Renal cortex interstitium (tissue), 11 donors: ENCODE measurements around the gene KCNJ16. TPM values are rescaled to one million over a fixed set of nuclear protein-coding genes. Genes with fewer than 3 reads are reported as not detected.

Source experiments
- DNase-seq, 11 donors: peaks; one replicate each; pipeline ENCODE4 v3.0.0-alpha.2; 2013; ENCODE audit warnings: low read depth in 9 of 11, low spot score in 4 of 11; ENCODE audit errors: extremely low read depth in 1 of 11
- polyA plus RNA-seq, 3 donors: library from polyadenylated mRNA; unstranded; fragments of 120-200 nt; gene quantifications; one replicate each; pipeline ENCODE4 v1.2.1, GENCODE V29; 2013; ENCODE audit not compliant: insufficient read length in 3 of 3

Gene KCNJ16
- polyA plus RNA-seq, 3 donors = 99.5 to 220 (median 148) TPM

DNA sequence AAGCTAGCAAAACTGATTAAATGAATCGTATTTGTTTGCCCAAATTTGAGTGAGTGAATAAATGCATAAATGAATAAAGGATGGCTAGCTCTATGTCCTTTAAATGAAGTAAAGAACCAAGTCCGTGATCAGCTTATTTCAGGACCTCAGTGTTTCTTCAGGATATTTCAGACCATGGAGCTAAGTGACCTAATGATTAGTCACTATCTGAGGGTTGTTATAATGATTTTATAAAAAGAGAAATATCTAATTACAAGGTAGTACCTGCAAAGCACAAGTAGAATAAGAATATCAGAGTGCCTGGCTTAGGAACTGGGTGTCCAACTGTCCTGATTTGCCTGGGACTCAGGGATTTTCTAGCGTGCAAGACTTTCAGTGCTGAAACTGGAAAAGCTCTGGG lies 106.8 kb downstream of the KCNJ16 start:
- DNase-seq = no peak

DNA sequence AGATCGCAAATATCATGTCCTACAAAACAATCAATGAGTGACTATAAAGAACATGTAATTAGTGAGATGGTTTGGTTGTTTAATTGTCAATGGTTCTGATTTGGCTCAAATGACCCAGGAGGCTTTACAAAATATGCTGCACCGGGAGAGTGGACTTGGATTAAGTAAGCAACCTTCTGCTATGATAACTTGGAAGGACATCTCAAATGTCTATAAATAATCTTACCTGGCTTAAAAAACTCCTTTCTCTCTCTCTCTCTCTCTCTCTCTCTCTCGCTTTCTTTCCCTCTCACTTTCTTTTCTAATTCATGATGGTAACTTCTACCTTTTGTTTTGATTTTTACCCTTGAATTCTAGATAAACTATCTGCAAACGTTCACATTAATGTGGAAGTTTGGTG lies 108.5 kb downstream of the KCNJ16 start:
- no peak for DNase-seq

DNA sequence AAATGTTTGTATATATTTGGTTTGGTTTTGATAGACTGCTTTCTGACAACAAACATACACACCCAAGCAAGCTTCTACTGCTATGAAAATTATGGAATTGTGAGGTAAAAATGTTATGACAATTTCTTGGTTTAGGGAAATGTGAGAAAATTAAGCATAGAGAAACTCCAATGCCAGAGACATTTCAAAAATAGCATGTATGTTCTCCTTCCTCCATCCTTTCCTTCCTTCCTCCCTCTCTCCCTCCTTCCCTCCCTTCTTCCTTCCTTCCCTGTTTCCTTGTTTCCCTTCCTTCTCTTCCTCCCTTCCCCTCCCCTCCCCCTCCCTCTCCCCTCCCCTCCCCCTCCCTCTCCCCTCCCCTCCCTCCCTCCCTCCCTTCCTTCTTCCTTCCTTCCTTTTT lies 109.2 kb downstream of the KCNJ16 start:
- DNase-seq = no peak

DNA sequence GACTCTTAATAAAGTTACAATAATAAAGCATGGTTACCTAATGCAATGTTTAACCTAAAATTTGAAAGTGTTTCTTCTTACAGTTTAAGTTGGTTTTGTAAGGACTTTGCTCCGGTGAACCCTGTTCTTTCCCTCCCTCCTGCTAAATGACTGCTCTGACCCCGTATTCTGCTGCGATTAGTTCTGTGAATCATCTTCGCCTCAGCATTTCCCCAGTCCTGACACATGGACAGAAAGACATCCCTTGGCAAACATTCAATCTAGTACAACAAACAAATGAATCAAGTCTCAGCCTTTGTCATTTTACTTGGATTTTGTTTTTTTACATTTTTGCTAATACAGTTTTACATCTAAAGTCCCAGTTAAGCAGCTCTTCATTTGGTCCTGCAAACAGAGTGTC lies 109.7 kb downstream of the KCNJ16 start:
- no peak for DNase-seq

Other genes starting within 250 kb of the KCNJ16 start
- 1 to 10 TPM; 2.4 to 3.1 (median 2.8) TPM for gene KCNJ2, start 94.3 kb downstream of the KCNJ16 start, polyA plus RNA-seq